ENCODE results near the gene WNK2.

WNK2 gene

GRCh38 chr9:93218671-93219420, 34.9 kb downstream of the WNK2 start:
- DNase-seq (ENCODE audit: low read depth) = no peak

DNA sequence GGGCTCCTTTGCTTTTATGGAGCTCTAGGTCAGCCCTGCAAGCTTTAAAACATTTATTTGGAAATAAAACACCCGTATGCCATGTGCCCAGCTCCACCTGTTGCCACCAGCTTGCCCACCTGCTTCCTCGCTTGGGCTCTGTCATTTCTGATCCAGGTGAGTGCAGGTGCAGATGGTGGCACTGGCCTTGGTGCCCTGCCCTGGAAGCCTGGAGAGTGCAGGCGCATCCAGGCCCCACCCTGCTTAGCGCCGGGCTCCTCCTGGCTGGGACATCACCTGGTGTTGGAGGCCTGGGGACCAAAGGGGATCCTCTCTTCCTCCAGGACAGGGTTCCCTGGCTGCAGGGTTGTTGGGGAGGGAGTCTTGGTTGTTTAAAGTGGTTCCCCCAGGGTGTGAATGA, 35.8 kb downstream of the WNK2 start:
- no peak for DNase-seq (ENCODE audit: low read depth)

GRCh38 chr9:93220627-93221026, 36.7 kb downstream of the WNK2 start:
- no peak for DNase-seq (ENCODE audit: low read depth)

GRCh38 chr9:93221044-93221443, 37.1 kb downstream of the WNK2 start:
- DNase-seq (ENCODE audit: low read depth) = no peak

DNA sequence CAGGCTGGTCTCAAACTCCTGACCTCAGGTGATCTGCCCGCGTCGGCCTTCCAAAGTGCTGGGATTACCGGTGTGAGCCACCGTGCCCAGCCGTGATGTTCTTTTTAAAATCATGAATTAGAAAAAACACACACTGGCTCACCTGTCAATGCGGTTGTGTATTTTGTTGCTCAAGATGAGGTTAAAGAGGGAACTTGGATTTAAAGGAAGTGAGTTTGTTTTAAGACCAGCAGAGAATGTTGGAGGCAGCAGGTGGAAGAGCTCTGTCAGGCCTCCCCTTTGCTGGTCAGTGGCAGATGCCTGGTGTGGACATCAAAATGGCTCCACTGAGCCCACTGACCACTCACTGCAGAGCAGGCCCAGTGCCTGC, 38.9 kb downstream of the WNK2 start:
- no peak for DNase-seq (ENCODE audit: low read depth)

GRCh38 chr9:93223260-93224180, 39.6 kb downstream of the WNK2 start:
- no peak for DNase-seq (ENCODE audit: low read depth)

DNA sequence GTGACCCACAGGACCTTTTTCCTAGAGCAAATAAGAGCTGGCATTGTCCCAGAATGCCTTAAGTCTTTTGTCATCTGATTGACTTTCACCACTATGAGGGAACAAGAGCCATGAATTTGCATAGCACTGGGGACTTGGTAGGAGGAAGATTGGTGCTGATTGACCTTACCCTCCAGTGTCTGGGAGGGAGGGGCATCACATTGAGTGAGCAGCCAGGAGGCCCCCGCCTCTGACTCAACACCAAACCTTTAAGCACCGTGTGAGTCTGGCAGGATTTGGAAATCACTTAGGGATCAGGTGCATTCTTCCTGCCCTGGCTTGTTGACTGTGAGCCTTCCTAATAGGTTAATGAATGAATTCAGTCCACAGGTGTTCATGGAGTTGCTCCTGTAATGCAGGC, 40.7 kb downstream of the WNK2 start:
- DNase-seq (ENCODE audit: low read depth) = no peak

GRCh38 chr9:93225417-93225816, 41.5 kb downstream of the WNK2 start:
- no peak for DNase-seq (ENCODE audit: low read depth)

- DNase-seq (ENCODE audit: low read depth) = no peak
These were observed 42.0 kb downstream of the WNK2 start for GRCh38 chr9:93225892-93226291.

- no peak for DNase-seq (ENCODE audit: low read depth)
These were observed 42.9 kb downstream of the WNK2 start for GRCh38 chr9:93226819-93227218.

DNA sequence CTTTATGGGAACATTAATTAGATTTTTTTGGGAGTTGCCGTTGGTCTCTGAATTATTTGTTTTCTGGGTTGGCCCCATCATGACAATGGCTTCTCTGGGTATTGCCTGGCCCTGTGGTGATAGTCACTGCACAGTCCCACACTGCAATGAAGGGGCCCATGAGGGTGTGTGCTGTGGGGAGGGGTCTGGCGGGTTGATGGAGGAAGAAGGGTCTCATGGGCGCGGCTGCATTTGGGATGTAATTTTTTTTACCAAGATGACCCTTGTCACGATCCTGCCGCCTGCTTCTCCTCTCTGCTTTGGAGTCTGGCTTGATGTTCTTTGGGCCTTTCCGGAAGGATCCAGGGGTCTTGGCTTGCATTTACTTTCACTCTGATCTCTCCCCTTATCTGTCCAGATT, 44.1 kb downstream of the WNK2 start:
- DNase-seq (ENCODE audit: low read depth) = no peak

DNA sequence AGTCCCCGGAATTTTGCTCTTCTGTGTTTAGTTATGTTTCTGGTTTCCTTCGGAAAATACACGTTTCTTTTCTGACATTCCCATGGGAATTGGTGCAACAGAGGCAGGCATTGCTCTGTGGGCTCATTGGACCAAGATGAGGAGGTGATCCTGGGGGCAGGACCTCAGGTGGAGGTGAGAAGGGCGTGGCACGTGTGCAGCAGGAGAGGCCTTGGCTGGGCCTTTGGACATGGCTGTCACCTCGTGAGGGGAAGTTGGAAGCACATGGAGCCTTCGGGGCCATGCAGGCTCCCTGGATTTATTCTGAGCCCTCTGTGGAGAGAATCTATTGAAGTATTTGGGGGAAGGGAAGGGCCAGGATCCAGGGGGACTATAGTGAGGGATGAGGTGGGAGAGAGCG, 44.5 kb downstream of the WNK2 start:
- DNase-seq (ENCODE audit: low read depth) = no peak

DNA sequence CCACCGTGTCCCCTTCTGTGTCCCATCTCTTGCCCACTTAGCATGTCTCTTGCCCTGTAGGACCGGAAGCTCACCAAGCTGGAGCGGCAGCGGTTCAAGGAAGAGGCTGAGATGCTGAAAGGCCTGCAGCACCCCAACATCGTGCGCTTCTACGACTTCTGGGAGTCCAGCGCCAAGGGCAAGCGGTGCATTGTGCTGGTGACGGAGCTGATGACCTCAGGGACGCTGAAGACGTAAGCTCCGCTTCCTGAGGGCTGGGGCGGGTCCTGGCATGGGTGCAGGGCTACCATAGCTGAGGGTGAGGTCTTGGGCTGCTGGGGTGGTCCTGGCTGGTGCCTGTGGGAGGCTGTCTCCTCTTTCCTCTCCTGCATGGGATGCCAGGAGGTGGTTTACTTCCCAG, 45.7 kb downstream of the WNK2 start:
- DNase-seq (ENCODE audit: low read depth) = no peak

GRCh38 chr9:93230185-93230584, 46.2 kb downstream of the WNK2 start:
- no peak for DNase-seq (ENCODE audit: low read depth)

GRCh38 chr9:93230601-93231000, 46.7 kb downstream of the WNK2 start:
- no peak for DNase-seq (ENCODE audit: low read depth)

GRCh38 chr9:93231121-93231694, 47.3 kb downstream of the WNK2 start:
- no peak for DNase-seq (ENCODE audit: low read depth)

DNA sequence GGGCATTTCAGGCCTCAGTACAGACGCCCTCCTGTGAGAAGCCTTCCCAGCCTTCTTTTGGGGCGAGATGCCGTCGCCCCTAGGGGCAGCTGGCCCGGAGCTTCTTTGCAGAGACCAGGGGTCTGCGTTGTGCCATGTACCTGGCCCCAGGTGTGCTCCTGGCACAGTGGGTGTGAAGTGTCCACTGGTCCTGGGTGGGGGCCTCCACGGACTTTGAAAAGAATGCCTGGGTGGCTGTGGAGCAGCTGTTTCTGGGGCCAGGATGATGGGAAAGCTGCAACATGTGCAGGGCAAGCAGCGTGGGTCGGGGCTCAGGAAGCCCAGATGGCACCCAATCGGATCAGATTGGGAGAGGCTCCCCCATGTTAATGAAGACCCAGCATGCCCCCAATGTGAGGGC, 47.8 kb downstream of the WNK2 start:
- DNase-seq (ENCODE audit: low read depth) = no peak

- DNase-seq (ENCODE audit: low read depth) = no peak
These were observed 48.5 kb downstream of the WNK2 start for GRCh38 chr9:93232388-93232960.

DNA sequence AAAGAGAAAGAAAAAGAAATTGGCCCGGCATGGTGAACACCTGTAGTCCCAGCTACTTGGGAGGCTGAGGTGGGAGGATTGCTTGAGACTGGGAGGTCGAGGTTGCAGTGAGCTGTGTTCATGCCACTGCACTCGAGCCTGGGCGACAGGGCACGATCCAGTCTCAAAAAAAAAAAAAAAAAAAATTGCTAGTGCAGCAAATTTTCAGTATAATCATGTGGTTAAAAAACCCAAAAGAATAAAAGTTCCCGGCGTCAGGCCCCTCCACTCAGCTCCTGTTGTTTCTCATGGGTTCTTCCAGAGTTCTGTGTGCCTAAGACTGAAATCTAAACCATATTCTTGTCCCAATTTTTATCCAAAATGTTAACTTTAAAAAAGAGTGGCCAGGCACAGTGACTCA, 49.1 kb downstream of the WNK2 start:
- no peak for DNase-seq (ENCODE audit: low read depth)

DNA sequence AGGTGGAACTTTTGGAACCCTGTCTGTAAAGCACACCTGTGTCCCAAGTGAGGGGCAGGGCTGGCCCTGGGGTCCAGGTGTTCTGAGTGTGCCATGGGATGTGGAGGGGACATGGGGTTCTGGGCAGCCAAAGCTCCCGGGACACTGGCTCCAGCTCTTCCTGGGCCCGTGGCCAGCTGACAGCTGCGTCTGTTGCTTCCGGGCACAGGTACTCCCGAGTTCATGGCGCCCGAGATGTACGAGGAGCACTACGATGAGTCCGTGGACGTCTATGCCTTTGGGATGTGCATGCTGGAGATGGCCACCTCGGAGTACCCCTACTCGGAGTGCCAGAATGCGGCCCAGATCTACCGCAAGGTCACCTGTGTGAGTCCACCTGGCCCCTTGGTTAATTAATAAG, 50.7 kb downstream of the WNK2 start:
- no peak for DNase-seq (ENCODE audit: low read depth)

GRCh38 chr9:93235300-93235960, 51.5 kb downstream of the WNK2 start:
- no peak for DNase-seq (ENCODE audit: low read depth)

DNA sequence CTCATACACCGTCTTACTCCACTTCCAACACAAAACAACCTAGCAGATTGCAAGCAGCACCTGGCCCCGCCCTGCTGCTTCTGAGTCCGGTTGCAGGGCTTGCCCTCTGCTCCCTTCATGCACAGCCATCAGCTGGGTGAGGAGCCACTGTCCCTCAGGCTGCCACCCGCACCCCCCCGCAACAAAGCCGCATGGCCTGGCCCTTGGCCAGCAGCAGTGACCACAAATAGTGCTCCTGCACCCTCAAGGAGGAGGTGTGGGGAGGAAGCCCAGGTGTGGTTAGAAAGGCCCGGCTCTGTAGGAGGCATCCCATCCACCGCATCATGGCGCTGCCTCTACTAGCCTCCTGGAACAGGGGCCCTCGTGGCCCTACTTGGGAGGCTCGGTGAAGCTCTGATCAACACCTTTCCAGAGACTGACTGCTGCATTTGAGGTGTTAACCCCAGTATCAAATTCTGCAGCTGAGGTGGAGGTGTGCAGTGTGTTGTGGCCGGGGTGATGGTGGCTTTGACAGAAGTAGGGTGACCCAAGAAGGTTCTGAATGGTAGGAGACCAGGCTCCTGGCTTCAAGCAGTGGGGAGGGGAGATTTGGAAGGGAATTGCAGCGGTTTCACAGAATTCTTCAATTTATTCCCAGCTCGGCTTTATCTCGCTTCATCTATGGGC, 52.7 kb downstream of the WNK2 start:
- DNase-seq (ENCODE audit: low read depth) = no peak

All from activated T-cell treated with anti-CD3 and anti-CD28 coated beads for 1 hour (primary cell).